Mesenchymal stem cell (in vitro differentiated cells and primary cell): ENCODE results near the gene CCDC6.

Experiments used
- DNase-seq: peaks from one replicate; pipeline ENCODE4 v3.0.0-alpha.2; 2013
- H2AFZ ChIP-seq: one replicate; pipeline ENCODE4 v1.6.1; 2013; ENCODE audit warnings: low read depth, mild to moderate bottlenecking, control low read depth, inconsistent platforms, low read length, moderate library complexity
- H2AK5ac ChIP-seq: 2 replicates; pipeline ENCODE4 v1.6.1; 2013; ENCODE audit warnings: low read length, moderate library complexity, mild to moderate bottlenecking, inconsistent platforms; ENCODE audit not compliant: severe bottlenecking
- H2BK120ac ChIP-seq: one replicate; pipeline ENCODE4 v1.6.1; 2013; ENCODE audit warnings: low read depth, mild to moderate bottlenecking, inconsistent platforms, low read length, moderate library complexity
- H2BK12ac ChIP-seq, 2 experiments: one replicate each; pipeline ENCODE4 v1.6.1; 2013; ENCODE audit warnings: inconsistent platforms in 2 of 2, low read length in 2 of 2, mild to moderate bottlenecking in 2 of 2, moderate library complexity in 2 of 2, control low read depth in 1 of 2
- H2BK15ac ChIP-seq: one replicate; pipeline ENCODE4 v1.6.1; 2013; ENCODE audit warnings: mild to moderate bottlenecking, low read depth, inconsistent platforms; ENCODE audit not compliant: poor library complexity, severe bottlenecking
- H2BK5ac ChIP-seq: 2 replicates; pipeline ENCODE4 v1.6.1; 2013; ENCODE audit warnings: low read depth, mild to moderate bottlenecking, low read length, control low read depth, inconsistent platforms; ENCODE audit not compliant: poor library complexity, severe bottlenecking
- H3K14ac ChIP-seq, 2 experiments: one replicate each; pipeline ENCODE4 v1.6.1; 2013; ENCODE audit warnings: inconsistent platforms in 2 of 2, low read length in 2 of 2, control low read depth in 1 of 2, mild to moderate bottlenecking in 1 of 2, moderate library complexity in 1 of 2
- H3K18ac ChIP-seq, 2 experiments: one replicate each; pipeline ENCODE4 v1.6.1; 2013; ENCODE audit warnings: inconsistent platforms in 2 of 2, low read length in 2 of 2, control low read depth in 1 of 2, low read depth in 1 of 2, mild to moderate bottlenecking in 1 of 2
- H3K23ac ChIP-seq, 2 experiments: one replicate each; pipeline ENCODE4 v1.6.1; 2013; ENCODE audit warnings: inconsistent platforms in 2 of 2, low read length in 2 of 2, mild to moderate bottlenecking in 2 of 2, moderate library complexity in 2 of 2, control low read depth in 1 of 2
- H3K27ac ChIP-seq: 2 replicates; pipeline ENCODE4 v1.5.1; 2013; ENCODE audit warnings: mild to moderate bottlenecking, moderate library complexity, low read length, control low read depth, inconsistent platforms; ENCODE audit not compliant: poor library complexity, severe bottlenecking
- H3K27me3 ChIP-seq, 2 experiments: 2 replicates each; pipeline versions ENCODE4 v1.6.1 to v1.7.0; 2013; ENCODE audit warnings: low read length in 2 of 2, mild to moderate bottlenecking in 2 of 2, moderate library complexity in 2 of 2, control low read depth in 1 of 2, inconsistent platforms in 1 of 2; ENCODE audit not compliant: control insufficient read depth in 1 of 2, insufficient read depth in 1 of 2
- H3K36me3 ChIP-seq, 2 experiments: 2 replicates each; pipeline versions ENCODE4 v1.6.1 to v1.7.0; 2013; ENCODE audit warnings: low read length in 2 of 2, control low read depth in 1 of 2, inconsistent platforms in 1 of 2, low read depth in 1 of 2, mild to moderate bottlenecking in 1 of 2; ENCODE audit not compliant: insufficient read depth in 2 of 2, control insufficient read depth in 1 of 2
- H3K4ac ChIP-seq, 2 experiments: one replicate each; pipeline ENCODE4 v1.6.1; 2013; ENCODE audit warnings: inconsistent platforms in 2 of 2, low read length in 2 of 2, mild to moderate bottlenecking in 2 of 2, moderate library complexity in 2 of 2, control low read depth in 1 of 2, low read depth in 1 of 2
- H3K4me1 ChIP-seq: 2 replicates; pipeline ENCODE4 v1.6.1; 2013; ENCODE audit warnings: low read depth, low read length, control low read depth; ENCODE audit not compliant: control insufficient read depth, insufficient read depth
- H3K4me2 ChIP-seq: 2 replicates; pipeline ENCODE4 v1.6.1; 2013; ENCODE audit warnings: low read length, mild to moderate bottlenecking, inconsistent platforms; ENCODE audit not compliant: poor library complexity, severe bottlenecking
- H3K4me3 ChIP-seq, 2 experiments: 2 replicates each; pipeline versions ENCODE4 v1.5.1 to v1.7.0; 2013; ENCODE audit warnings: low read length in 2 of 2, mild to moderate bottlenecking in 2 of 2, control low read depth in 1 of 2, low read depth in 1 of 2; ENCODE audit not compliant: insufficient read depth in 1 of 2
- H3K79me1 ChIP-seq: replicated peaks from 2 replicates; pipeline ENCODE4 v1.6.1; 2013; ENCODE audit warnings: mild to moderate bottlenecking, control low read depth, low read length, inconsistent platforms; ENCODE audit not compliant: poor library complexity, severe bottlenecking
- H3K9ac ChIP-seq: 2 replicates; pipeline ENCODE4 v1.7.0; 2013; ENCODE audit warnings: mild to moderate bottlenecking, low read length, moderate library complexity
- H3K9me3 ChIP-seq: 2 replicates; pipeline ENCODE4 v1.7.0; 2013; ENCODE audit warnings: mild to moderate bottlenecking, low read length; ENCODE audit not compliant: control insufficient read depth
- H4K8ac ChIP-seq: one replicate; pipeline ENCODE4 v1.6.1; 2013; ENCODE audit warnings: inconsistent platforms, mild to moderate bottlenecking, low read length, moderate library complexity
- H4K91ac ChIP-seq: one replicate; pipeline ENCODE4 v1.6.1; 2013; ENCODE audit warnings: mild to moderate bottlenecking, low read length, inconsistent platforms
- WGBS: methylation state at CpG from one replicate; pipeline ENCODE4 v1.1.7; 2013; ENCODE audit warnings: mixed read lengths; 5-methylcytosine and 5-hydroxymethylcytosine counted together

The CCDC6 gene

DNA sequence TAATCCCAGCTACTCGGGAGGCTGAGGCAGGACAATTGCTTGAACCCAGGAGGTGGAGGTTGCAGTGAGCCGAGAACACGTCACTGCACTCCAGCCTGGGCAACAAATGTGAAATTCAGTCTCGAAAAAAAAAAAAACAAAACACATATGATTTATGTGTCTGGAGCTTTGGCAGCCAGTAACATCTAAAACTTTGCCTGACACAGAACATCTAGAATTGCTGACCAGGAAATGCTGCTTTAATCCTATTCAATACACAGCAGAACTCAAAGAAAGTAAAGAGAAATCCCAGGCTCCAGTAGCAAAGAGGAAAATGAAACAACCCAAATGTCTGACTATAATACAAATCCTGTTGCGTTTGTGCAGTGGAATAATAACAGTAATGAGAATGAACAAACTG is 4.5 kb upstream of the CCDC6 start:
- Histone ChIP-seq H3K4me1 (no peaks in the 10 kb centered on the region), H2BK15ac (no peak overlapping the region), H2BK5ac (no peak overlapping the region), H2AK5ac (no peak overlapping the region), H2BK12ac (no peak overlapping the region), H3K9me3 (peaks cover 12% of the 10 kb centered on the region), H3K36me3 (no peaks in the 10 kb centered on the region), H3K4ac (no peak overlapping the region), H2AFZ (no peak overlapping the region), H3K27me3 (no peaks in the 10 kb centered on the region), H4K8ac (no peak overlapping the region), H2BK120ac (no peak overlapping the region), H3K23ac (no peak overlapping the region), H3K79me1 (no peaks in the 10 kb centered on the region), H3K9ac (peak overlapping the region; percentile 33), H3K27ac (no peak overlapping the region), H3K14ac (no peak overlapping the region), H3K4me2 (no peak overlapping the region), H3K18ac (no peak overlapping the region), H3K4me3 (no peak overlapping the region), H4K91ac (no peak overlapping the region)
- no peak for DNase-seq
- WGBS, result 87% methylated on average over 4 of the region's 5 CpGs

DNA sequence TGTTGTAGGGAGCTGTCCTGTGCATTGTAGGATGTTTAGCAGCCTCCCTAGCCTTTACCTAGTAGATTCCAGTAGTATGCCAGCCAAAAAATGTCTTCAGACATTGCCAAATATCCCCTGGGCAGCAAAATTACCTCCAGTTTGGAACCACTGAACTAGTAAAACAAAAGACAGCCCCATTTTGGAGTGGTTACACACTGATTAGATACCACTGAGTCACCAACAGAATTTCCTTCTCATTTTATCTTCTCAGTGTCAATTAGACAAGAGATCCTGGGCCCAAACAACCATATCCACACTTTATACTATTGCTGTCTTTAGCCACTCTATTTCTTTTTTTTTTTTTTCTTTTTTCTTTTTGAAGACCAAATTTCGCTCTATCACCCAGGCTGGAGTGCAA is 3.5 kb upstream of the CCDC6 start:
- H3K14ac ChIP-seq, result no peak overlapping the region
- H3K4me2 ChIP-seq, result no peak overlapping the region
- H3K4ac ChIP-seq, result no peak overlapping the region
- H3K18ac ChIP-seq, result no peak overlapping the region
- H2BK15ac ChIP-seq, result no peak overlapping the region
- no peak overlapping the region for H2AFZ ChIP-seq
- no peak for DNase-seq
- H3K9ac ChIP-seq, result no peak overlapping the region
- H2BK120ac ChIP-seq, result no peak overlapping the region
- H3K23ac ChIP-seq, result no peak overlapping the region
- 91% methylated on average over 1 of the region's 1 CpG for WGBS
- no peaks in the 10 kb centered on the region for H3K4me1 ChIP-seq
- H2BK12ac ChIP-seq, result no peak overlapping the region
- H3K9me3 ChIP-seq, result peaks cover 12% of the 10 kb centered on the region
- no peak overlapping the region for H2BK5ac ChIP-seq
- H3K4me3 ChIP-seq, result no peak overlapping the region
- H4K8ac ChIP-seq, result no peak overlapping the region
- H4K91ac ChIP-seq, result no peak overlapping the region
- no peaks in the 10 kb centered on the region for H3K27me3 ChIP-seq
- no peak overlapping the region for H2AK5ac ChIP-seq
- H3K27ac ChIP-seq, result no peak overlapping the region
- no peaks in the 10 kb centered on the region for H3K79me1 ChIP-seq
- H3K36me3 ChIP-seq, result no peaks in the 10 kb centered on the region

DNA sequence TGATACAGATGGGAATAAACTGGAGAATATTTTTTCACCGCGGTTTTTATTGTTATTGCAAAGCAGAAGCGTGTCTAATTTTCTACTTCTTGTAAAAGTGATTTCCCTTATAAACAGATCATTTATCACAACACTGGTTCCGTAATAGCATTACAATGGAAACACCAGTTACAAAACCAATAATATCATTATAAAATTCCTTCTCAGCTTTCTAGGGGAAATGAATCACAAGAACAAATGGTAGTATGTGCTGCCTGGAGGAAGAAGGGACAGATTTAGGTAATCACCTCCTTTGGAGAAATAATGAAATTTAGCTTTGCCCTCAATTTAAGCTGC is 2.4 kb upstream of the CCDC6 start:
- H2BK120ac ChIP-seq, result no peak overlapping the region
- no peaks in the 10 kb centered on the region for H3K27me3 ChIP-seq
- no peak overlapping the region for H2BK5ac ChIP-seq
- 53% methylated on average over 2 of the region's 4 CpGs for WGBS
- no peak for DNase-seq
- no peak overlapping the region for H3K14ac ChIP-seq
- peak overlapping the region in 1 of 2 experiments; percentile 93 for H3K4me3 ChIP-seq
- peak overlapping the region; percentile 96 for H3K27ac ChIP-seq
- no peak overlapping the region for H3K23ac ChIP-seq
- H2BK12ac ChIP-seq, result no peak overlapping the region
- H4K8ac ChIP-seq, result no peak overlapping the region
- peak overlapping the region; percentile 94 for H3K9ac ChIP-seq
- peaks cover 4% of the 10 kb centered on the region for H3K9me3 ChIP-seq
- no peak overlapping the region for H2BK15ac ChIP-seq
- peaks cover 4% of the 10 kb centered on the region for H3K4me1 ChIP-seq
- H4K91ac ChIP-seq, result no peak overlapping the region
- no peak overlapping the region for H3K4me2 ChIP-seq
- H2AFZ ChIP-seq, result no peak overlapping the region
- no peak overlapping the region for H3K18ac ChIP-seq
- no peaks in the 10 kb centered on the region for H3K36me3 ChIP-seq
- no peak overlapping the region for H2AK5ac ChIP-seq
- no peak overlapping the region for H3K4ac ChIP-seq
- H3K79me1 ChIP-seq, result no peaks in the 10 kb centered on the region

DNA sequence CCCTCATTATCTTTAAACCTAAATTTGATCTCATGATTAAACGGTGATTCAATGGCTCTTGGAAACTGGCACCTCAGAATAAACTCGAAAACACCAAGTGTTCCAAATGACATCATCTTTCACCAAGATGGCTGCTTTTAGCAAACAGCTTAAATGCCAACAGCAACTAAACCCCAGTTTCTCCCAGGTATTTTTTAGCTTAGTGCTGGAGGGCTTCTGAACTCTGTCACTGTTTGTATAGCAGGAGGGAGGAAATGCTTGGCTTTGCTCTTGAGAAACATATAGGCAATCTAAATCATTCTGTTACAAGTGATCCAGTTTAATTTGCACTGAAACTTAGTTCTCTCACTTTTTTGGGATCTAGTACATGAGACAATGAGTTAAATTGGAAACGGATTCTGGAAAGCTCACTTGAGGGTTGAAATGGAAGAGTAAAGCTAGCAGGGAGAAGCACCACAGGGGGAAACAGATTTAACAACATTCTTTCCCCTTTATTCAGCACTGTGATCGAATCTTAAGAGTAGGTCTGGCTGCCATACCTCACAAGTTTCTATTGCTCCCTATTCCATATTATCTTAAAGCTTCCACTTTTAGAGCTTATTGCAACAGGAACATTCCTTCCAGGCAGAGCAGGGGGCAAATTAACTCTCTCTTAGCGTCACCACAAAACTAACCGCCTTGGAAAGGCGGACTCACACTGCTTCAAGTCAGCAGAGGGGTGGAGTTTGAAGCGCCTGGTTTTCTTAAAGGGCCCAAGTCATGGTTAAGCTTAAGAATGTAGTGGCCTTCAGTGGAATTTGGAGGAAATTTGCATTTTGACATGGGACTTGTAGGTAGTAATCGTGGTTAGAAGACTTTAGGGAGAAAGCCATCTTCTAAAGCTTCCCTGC is 1.8 kb upstream of the CCDC6 start:
- Histone ChIP-seq H3K79me1 (no peaks in the 10 kb centered on the region), H3K18ac (peak overlapping the region in 1 of 2 experiments; percentile 83), H3K9ac (peak overlapping the region; percentile 94), H3K27me3 (no peaks in the 10 kb centered on the region), H2BK12ac (peak overlapping the region in 1 of 2 experiments; percentile 63), H3K27ac (peak overlapping the region; percentile 96), H3K23ac (no peak overlapping the region), H3K14ac (no peak overlapping the region), H3K4ac (no peak overlapping the region), H4K8ac (peak overlapping the region; percentile 77), H2BK5ac (no peak overlapping the region), H2AFZ (no peak overlapping the region), H3K4me2 (peak overlapping the region; percentile 63), H4K91ac (no peak overlapping the region), H3K4me1 (peaks cover 4% of the 10 kb centered on the region), H3K36me3 (no peaks in the 10 kb centered on the region), H2BK120ac (no peak overlapping the region), H2AK5ac (no peak overlapping the region), H3K4me3 (peak overlapping the region in 1 of 2 experiments; percentile 93), H2BK15ac (no peak overlapping the region), H3K9me3 (no peaks in the 10 kb centered on the region)
- 5% methylated on average over 8 of the region's 9 CpGs for WGBS
- DNase-seq, result peak; percentile 94
